Karpas-422 (cell line): ENCODE data around the gene PCDHA8. TPM values are rescaled to one million over a fixed set of nuclear protein-coding genes. Genes with fewer than 3 reads are reported as not detected.

Experiments used
- DNase-seq: peaks from one replicate; pipeline ENCODE4 v3.0.0-alpha.2; 2015
- H2AFZ ChIP-seq: fragments of 200-600 bp; sonication (generic); 2 replicates; pipeline ENCODE4 v1.6.1; 2014; ENCODE audit warnings: antibody characterized with exemption, low read length, mixed read lengths
- H3K27ac ChIP-seq: fragments of 200-600 bp; sonication (generic); 2 replicates; pipeline ENCODE4 v1.5.1; 2014; ENCODE audit warnings: mild to moderate bottlenecking, low read length, moderate library complexity
- H3K27me3 ChIP-seq: fragments of 200-600 bp; sonication (generic); 2 replicates; pipeline ENCODE4 v1.6.1; 2014; ENCODE audit warnings: low read length, mixed read lengths
- H3K36me3 ChIP-seq: fragments of 200-600 bp; sonication (generic); 2 replicates; pipeline ENCODE4 v1.6.1; 2014; ENCODE audit warnings: low read length, mixed read lengths; ENCODE audit not compliant: insufficient read depth
- H3K4me1 ChIP-seq: fragments of 200-600 bp; sonication (generic); 2 replicates; pipeline ENCODE4 v1.6.1; 2014; ENCODE audit warnings: mild to moderate bottlenecking, low read length, mixed read lengths
- H3K4me2 ChIP-seq: fragments of 200-600 bp; sonication (generic); 2 replicates; pipeline ENCODE4 v1.6.1; 2014; ENCODE audit warnings: low read length, low read depth, mild to moderate bottlenecking; ENCODE audit not compliant: poor library complexity, severe bottlenecking
- H3K4me3 ChIP-seq: fragments of 200-600 bp; sonication (generic); 2 replicates; pipeline ENCODE4 v1.5.1; 2014; ENCODE audit warnings: mild to moderate bottlenecking, antibody characterized with exemption, low read length, mixed read lengths
- H3K79me2 ChIP-seq: fragments of 200-600 bp; sonication (generic); 2 replicates; pipeline ENCODE4 v1.6.1; 2014; ENCODE audit warnings: mild to moderate bottlenecking, low read length, mixed read lengths
- H3K9ac ChIP-seq: fragments of 200-600 bp; sonication (generic); 2 replicates; pipeline ENCODE4 v1.6.0; 2014; ENCODE audit warnings: low read length
- H3K9me2 ChIP-seq: fragments of 200-600 bp; sonication (generic), shearing (Covaris generic); replicated peaks from 2 replicates; pipeline ENCODE4 v1.6.0; 2014; ENCODE audit warnings: mild to moderate bottlenecking, low read length, moderate library complexity; ENCODE audit not compliant: insufficient read depth
- H3K9me3 ChIP-seq: fragments of 300-700, 200-600 bp; sonication (generic); 2 replicates; pipeline ENCODE4 v1.6.1; 2014; ENCODE audit warnings: low read length, mixed read lengths
- H4K20me1 ChIP-seq: fragments of 200-600 bp; sonication (generic); 2 replicates; pipeline ENCODE4 v1.6.1; 2014; ENCODE audit warnings: mild to moderate bottlenecking, antibody characterized with exemption, low read length, low read depth; ENCODE audit not compliant: insufficient read depth
- total RNA-seq: library from RNA; depleted of rRNA; stranded (reverse); fragments of >200 nt; shearing (Covaris generic); gene quantifications from 2 replicates; pipeline ENCODE4 v1.2.3, GENCODE V29; 2014; ENCODE audit warnings: low replicate concordance; rRNA removed

The PCDHA8 gene
- total RNA-seq, 1 experiment from 2014 or later, result not detected

GRCh38 chr5:140877262-140877581 lies 36.2 kb downstream of the PCDHA8 start:
- H3K4me1 ChIP-seq, result no peaks in the 10 kb centered on the region
- no peaks in the 10 kb centered on the region for H3K27me3 ChIP-seq
- H3K9me3 ChIP-seq, result no peaks in the 10 kb centered on the region
- no peak overlapping the region for H2AFZ ChIP-seq
- H3K9me2 ChIP-seq, result 0 out of 2 replicates have a peak, but pooled peaks cover 3% of the 10 kb centered on the region
- no peaks in the 10 kb centered on the region for H3K79me2 ChIP-seq
- H3K9ac ChIP-seq, result no peak overlapping the region
- no peaks in the 10 kb centered on the region for H4K20me1 ChIP-seq
- no peak overlapping the region for H3K4me3 ChIP-seq
- no peak overlapping the region for H3K27ac ChIP-seq
- DNase-seq, result no peak
- H3K4me2 ChIP-seq, result no peak overlapping the region
- H3K36me3 ChIP-seq, result no peaks in the 10 kb centered on the region

DNA sequence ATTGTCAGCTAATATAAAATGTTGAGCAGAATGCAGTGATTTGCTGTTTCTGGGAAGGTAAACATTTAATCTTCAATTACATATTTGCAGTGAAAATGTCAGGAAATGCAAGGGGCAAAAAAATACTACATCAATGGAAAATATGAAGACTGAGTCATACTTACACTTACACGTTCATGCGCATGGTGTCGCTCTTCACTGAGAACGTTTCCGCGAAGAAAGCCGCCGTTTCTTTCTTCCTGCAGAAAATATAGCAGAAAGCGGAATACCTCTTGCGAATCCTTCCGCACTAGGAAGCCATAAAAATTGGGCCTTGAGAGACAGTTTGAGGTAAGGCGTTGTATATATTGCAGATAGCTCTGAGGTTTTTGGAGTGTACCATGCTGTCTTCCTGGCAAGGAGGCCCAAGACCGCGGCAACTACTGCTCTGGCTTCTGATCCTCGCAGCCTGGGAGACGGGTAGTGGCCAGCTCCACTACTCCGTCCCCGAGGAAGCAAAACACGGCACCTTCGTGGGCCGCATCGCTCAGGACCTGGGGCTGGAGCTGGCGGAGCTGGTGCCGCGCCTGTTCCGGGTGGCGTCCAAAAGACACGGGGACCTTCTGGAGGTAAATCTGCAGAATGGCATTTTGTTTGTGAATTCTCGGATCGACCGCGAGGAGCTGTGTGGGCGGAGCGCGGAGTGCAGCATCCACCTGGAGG lies 41.1 kb downstream of the PCDHA8 start, which contains the start of gene PCDHA13:
TSS of gene PCDHA13 (plus strand) at position 236 of the 702 bp plus-strand sequence. CDS start at position 381, 145 bp downstream.
- Histone ChIP-seq H3K4me1 (no peaks in the 10 kb centered on the region), H3K79me2 (no peaks in the 10 kb centered on the region), H3K36me3 (no peaks in the 10 kb centered on the region), H3K4me2 (no peak within 1 kb of the TSS), H3K27ac (no peak within 1 kb of the TSS), H3K4me3 (no peak within 1 kb of the TSS), H3K9me2 (no peaks in the 10 kb centered on the region), H2AFZ (no peak within 1 kb of the TSS), H3K9me3 (no peaks in the 10 kb centered on the region), H3K9ac (no peak within 1 kb of the TSS), H4K20me1 (no peaks in the 10 kb centered on the region), H3K27me3 (no peaks in the 10 kb centered on the region)
- no peak for DNase-seq

DNA sequence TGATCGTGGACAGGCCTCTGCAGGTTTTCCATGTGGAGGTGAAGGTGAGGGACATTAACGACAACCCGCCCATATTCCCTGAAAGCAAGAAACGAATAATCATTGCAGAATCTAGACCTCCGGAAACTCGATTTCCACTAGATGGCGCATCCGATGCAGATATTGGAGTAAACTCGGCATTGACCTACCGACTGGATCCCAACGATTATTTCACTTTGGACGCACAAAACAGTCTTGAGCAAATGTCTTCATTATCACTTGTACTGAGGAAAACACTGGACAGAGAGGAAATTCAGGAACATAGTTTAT lies 41.6 kb downstream of the PCDHA8 start:
- Histone ChIP-seq H3K79me2 (no peaks in the 10 kb centered on the region), H3K4me2 (no peak overlapping the region), H3K4me3 (no peak overlapping the region), H4K20me1 (no peaks in the 10 kb centered on the region), H3K9ac (no peak overlapping the region), H3K27ac (no peak overlapping the region), H2AFZ (no peak overlapping the region), H3K9me2 (no peaks in the 10 kb centered on the region), H3K9me3 (no peaks in the 10 kb centered on the region), H3K36me3 (no peaks in the 10 kb centered on the region), H3K27me3 (no peaks in the 10 kb centered on the region), H3K4me1 (no peaks in the 10 kb centered on the region)
- no peak for DNase-seq

DNA sequence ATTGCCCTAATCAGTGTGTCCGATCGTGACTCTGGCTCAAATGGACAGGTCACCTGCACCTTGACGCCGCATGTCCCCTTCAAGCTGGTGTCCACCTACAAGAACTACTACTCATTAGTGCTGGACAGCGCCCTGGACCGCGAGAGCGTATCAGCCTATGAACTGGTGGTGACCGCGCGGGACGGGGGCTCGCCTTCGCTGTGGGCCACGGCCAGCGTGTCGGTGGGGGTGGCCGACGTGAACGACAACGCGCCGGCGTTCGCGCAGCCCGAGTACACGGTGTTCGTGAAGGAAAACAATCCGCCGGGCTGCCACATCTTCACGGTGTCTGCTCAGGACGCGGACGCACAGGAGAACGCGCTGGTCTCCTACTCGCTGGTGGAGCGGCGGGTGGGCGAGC lies 42.4 kb downstream of the PCDHA8 start:
- Histone ChIP-seq H3K9ac (no peak overlapping the region), H3K9me3 (no peaks in the 10 kb centered on the region), H3K36me3 (no peaks in the 10 kb centered on the region), H3K4me3 (no peak overlapping the region), H3K9me2 (no peaks in the 10 kb centered on the region), H4K20me1 (no peaks in the 10 kb centered on the region), H2AFZ (no peak overlapping the region), H3K27me3 (no peaks in the 10 kb centered on the region), H3K79me2 (no peaks in the 10 kb centered on the region), H3K27ac (no peak overlapping the region), H3K4me1 (no peaks in the 10 kb centered on the region), H3K4me2 (no peak overlapping the region)
- no peak for DNase-seq

- Histone ChIP-seq H2AFZ (no peak overlapping the region), H3K9me2 (no peaks in the 10 kb centered on the region), H3K4me2 (no peak overlapping the region), H3K9me3 (no peaks in the 10 kb centered on the region), H3K4me3 (no peak overlapping the region), H3K27me3 (no peaks in the 10 kb centered on the region), H3K4me1 (no peaks in the 10 kb centered on the region), H3K9ac (no peak overlapping the region), H4K20me1 (no peaks in the 10 kb centered on the region), H3K79me2 (no peaks in the 10 kb centered on the region), H3K27ac (no peak overlapping the region), H3K36me3 (no peaks in the 10 kb centered on the region)
- no peak for DNase-seq
These were observed 43.1 kb downstream of the PCDHA8 start for GRCh38 chr5:140883927-140884697.

Other genes starting within 250 kb of the PCDHA8 start
- gene CD14, start 208.0 kb upstream of the PCDHA8 start, total RNA-seq, result not detected in 2 replicates
- 23.8 and 29.9 TPM in 2 replicates for gene TMCO6, start 201.7 kb upstream of the PCDHA8 start, total RNA-seq
- gene NDUFA2, start 193.6 kb upstream of the PCDHA8 start, total RNA-seq, result 126 and 131 TPM in 2 replicates
- 101 and 106 TPM in 2 replicates for gene IK, start 193.4 kb upstream of the PCDHA8 start, total RNA-seq
- 15.9 and 21.5 TPM in 2 replicates for gene WDR55, start 176.3 kb upstream of the PCDHA8 start, total RNA-seq
- 0.71 and 2.0 TPM in 2 replicates for gene DND1, start 167.6 kb upstream of the PCDHA8 start, total RNA-seq
- gene HARS1, start 149.8 kb upstream of the PCDHA8 start, total RNA-seq, result 29.9 and 61.0 TPM in 2 replicates
- 18.1 and 18.3 TPM in 2 replicates for gene HARS2, start 149.7 kb upstream of the PCDHA8 start, total RNA-seq
- gene ZMAT2, start 140.7 kb upstream of the PCDHA8 start, total RNA-seq, result 18.1 and 20.6 TPM in 2 replicates
- gene PCDHA1, start 55.0 kb upstream of the PCDHA8 start, total RNA-seq, result not detected in 2 replicates
- gene PCDHA2, start 46.3 kb upstream of the PCDHA8 start, total RNA-seq, result not detected in 2 replicates
- gene PCDHA3, start 40.1 kb upstream of the PCDHA8 start, total RNA-seq, result not detected in 2 replicates
- gene PCDHA4, start 34.1 kb upstream of the PCDHA8 start, total RNA-seq, result not detected in 2 replicates
- not detected in 2 replicates for gene PCDHA5, start 19.6 kb upstream of the PCDHA8 start, total RNA-seq
- not detected in 2 replicates for gene PCDHA6, start 13.2 kb upstream of the PCDHA8 start, total RNA-seq
- gene PCDHA7, start 6.9 kb upstream of the PCDHA8 start, total RNA-seq, result not detected in 2 replicates
- gene PCDHA9, start 7.2 kb downstream of the PCDHA8 start, total RNA-seq, result not detected in 2 replicates
- gene PCDHA10, start 14.7 kb downstream of the PCDHA8 start, total RNA-seq, result not detected in 2 replicates
- gene PCDHA11, start 27.8 kb downstream of the PCDHA8 start, total RNA-seq, result not detected in 2 replicates
- gene PCDHA12, start 34.1 kb downstream of the PCDHA8 start, total RNA-seq, result not detected in 2 replicates
- gene PCDHA13, start 40.9 kb downstream of the PCDHA8 start, total RNA-seq, result not detected in 2 replicates
- not detected in 2 replicates for gene PCDHAC1, start 85.1 kb downstream of the PCDHA8 start, total RNA-seq
- not detected in 2 replicates for gene PCDHAC2, start 125.3 kb downstream of the PCDHA8 start, total RNA-seq
- gene PCDHB1, start 210.2 kb downstream of the PCDHA8 start, total RNA-seq, result not detected in 2 replicates